Activated T-helper 2 cell treated with anti-CD3 and anti-CD28 coated beads, Interferon-gamma antibody, Interleukin-2, Interleukin-4, amounts not matched to agents 10 μg/mL and 5 μg/mL and 100 μg/mL, durations not matched to agents 14 hours and 24 hours and 36 hours (primary cell): ENCODE results near the gene KRT4. TPM values are rescaled to one million over a fixed set of nuclear protein-coding genes. Genes with fewer than 3 reads are reported as not detected.

Experiments
- DNase-seq: peaks from one replicate; pipeline ENCODE4 v3.0.0; 2021; ENCODE audit warnings: low spot score
- H3K27ac Mint-ChIP-seq: one replicate; pipeline ENCODE4 v1.8.0; 2021; ENCODE audit warnings: mixed read lengths
- H3K27me3 Mint-ChIP-seq: one replicate; pipeline ENCODE4 v1.8.0; 2021; ENCODE audit warnings: low read depth, mixed read lengths
- H3K36me3 Mint-ChIP-seq: one replicate; pipeline ENCODE4 v1.8.0; 2021; ENCODE audit warnings: low read depth, mixed read lengths
- H3K4me1 Mint-ChIP-seq: one replicate; pipeline ENCODE4 v1.8.0; 2021; ENCODE audit warnings: low read depth, mixed read lengths
- H3K4me3 Mint-ChIP-seq: one replicate; pipeline ENCODE4 v1.8.0; 2021; ENCODE audit warnings: low read depth, mild to moderate bottlenecking, moderate library complexity, mixed read lengths
- H3K9me3 Mint-ChIP-seq: one replicate; pipeline ENCODE4 v1.8.0; 2021; ENCODE audit warnings: mixed read lengths
- intact Hi-C: fragments of 100-400 bp; cut with micrococcal nuclease; formaldehyde crosslinking; loops from one replicate; pipeline ENCODE4 v1.15.1; 2023
- total RNA-seq: library from RNA; stranded (reverse); gene quantifications from 2 replicates; pipeline ENCODE4 v1.2.3, GENCODE V29; 2022

Gene KRT4
- total RNA-seq, 1 donor from 2014 or later: not detected

DNA sequence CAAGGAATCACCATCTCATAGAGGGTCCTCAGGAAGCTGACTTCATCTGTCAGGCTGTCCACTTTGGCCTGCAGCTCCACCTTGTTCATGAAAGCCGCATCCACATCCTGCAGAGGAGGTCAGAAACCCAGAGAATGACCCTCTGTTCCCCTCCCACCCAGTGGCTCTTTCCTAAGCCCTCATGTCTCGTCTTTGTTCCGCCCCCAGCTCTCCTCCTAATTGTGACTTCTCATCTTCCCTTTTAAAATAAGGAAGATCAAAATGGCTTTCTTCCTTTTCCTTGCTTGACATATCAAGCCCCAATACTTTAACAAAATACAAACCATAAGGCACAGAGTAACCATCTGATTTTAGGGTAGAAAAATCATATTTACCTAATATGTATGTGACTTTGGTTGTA is 41.1 kb downstream of the KRT4 start:
- intact Hi-C loops: no loop called here
- no peaks in the 10 kb centered on the region for H3K36me3 Mint-ChIP-seq
- no peak overlapping the region for H3K27ac Mint-ChIP-seq
- H3K9me3 Mint-ChIP-seq: no peaks in the 10 kb centered on the region
- H3K27me3 Mint-ChIP-seq: peaks cover 7% of the 10 kb centered on the region
- no peaks in the 10 kb centered on the region for H3K4me1 Mint-ChIP-seq
- H3K4me3 Mint-ChIP-seq: no peak overlapping the region
- no peak for DNase-seq

DNA sequence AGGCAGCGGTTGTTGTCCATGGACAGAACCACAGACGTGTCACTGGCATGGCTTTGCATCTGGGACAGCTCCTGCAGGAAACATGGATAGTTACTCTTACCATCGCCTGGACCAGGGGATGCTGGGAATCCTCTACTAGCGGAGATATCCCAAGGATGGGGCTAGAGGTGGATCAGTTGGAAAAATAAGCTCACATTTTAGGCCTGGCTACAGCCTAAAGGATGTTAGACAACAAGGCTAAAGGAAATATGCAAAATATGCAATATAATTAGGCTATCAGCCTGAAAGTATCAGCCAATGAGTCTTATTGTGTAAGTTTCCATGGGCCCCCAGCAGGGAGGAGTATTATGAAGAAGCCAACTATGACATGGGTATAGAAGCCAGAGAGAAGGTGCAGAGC is 41.7 kb downstream of the KRT4 start:
- no peaks in the 10 kb centered on the region for H3K9me3 Mint-ChIP-seq
- intact Hi-C loops: no loop called here
- no peak overlapping the region for H3K27ac Mint-ChIP-seq
- no peak for DNase-seq
- no peaks in the 10 kb centered on the region for H3K36me3 Mint-ChIP-seq
- no peaks in the 10 kb centered on the region for H3K4me1 Mint-ChIP-seq
- no peak overlapping the region for H3K4me3 Mint-ChIP-seq
- peaks cover 7% of the 10 kb centered on the region for H3K27me3 Mint-ChIP-seq

DNA sequence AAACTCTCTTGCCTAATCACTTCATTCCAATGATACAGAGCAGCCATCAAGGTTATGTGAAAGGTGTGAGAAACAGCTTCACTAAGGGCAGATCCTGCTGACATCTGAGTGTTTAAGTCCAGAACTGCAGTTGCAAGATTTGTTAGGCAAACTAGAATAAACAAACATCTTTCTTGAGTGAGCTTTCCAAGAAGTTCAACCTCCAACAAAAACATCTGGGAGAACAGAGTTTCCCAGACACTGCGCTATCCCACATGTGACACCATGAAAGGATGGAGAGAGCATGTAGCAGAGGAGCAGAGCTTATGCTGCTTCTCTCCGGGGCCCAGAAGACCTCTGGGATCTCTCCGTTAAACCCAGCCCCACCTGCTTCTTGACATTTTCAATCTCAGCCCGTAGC is 42.4 kb downstream of the KRT4 start:
- Mint-ChIP-seq H3K9me3 (no peaks in the 10 kb centered on the region), H3K36me3 (no peaks in the 10 kb centered on the region), H3K27me3 (peaks cover 4% of the 10 kb centered on the region), H3K4me3 (no peak overlapping the region), H3K27ac (no peak overlapping the region), H3K4me1 (no peaks in the 10 kb centered on the region)
- intact Hi-C loops: no loop called here
- DNase-seq: no peak

DNA sequence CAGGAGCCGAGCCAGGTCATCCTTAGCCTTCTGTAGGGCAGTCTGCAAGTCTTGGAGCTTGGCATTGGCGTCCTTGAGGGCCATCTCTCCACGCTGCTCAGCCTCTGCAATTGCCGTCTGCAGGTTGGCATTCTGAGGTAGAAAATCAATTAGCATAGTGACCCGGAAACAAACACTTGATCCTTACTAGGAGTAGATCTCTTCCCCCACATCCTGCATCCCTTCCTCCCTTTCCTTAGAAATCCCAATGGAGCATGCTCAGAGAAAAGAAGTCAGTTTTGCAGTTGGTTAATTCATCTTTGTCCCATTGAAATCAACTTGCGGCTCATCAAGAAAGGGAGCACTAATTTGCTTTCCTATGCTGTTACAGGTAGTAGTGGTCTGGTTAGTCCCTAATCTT is 42.8 kb downstream of the KRT4 start:
- Mint-ChIP-seq H3K27ac (no peak overlapping the region), H3K27me3 (peaks cover 6% of the 10 kb centered on the region), H3K9me3 (no peaks in the 10 kb centered on the region), H3K36me3 (no peaks in the 10 kb centered on the region), H3K4me3 (no peak overlapping the region), H3K4me1 (no peaks in the 10 kb centered on the region)
- DNase-seq: no peak
- intact Hi-C loops: no loop called here

DNA sequence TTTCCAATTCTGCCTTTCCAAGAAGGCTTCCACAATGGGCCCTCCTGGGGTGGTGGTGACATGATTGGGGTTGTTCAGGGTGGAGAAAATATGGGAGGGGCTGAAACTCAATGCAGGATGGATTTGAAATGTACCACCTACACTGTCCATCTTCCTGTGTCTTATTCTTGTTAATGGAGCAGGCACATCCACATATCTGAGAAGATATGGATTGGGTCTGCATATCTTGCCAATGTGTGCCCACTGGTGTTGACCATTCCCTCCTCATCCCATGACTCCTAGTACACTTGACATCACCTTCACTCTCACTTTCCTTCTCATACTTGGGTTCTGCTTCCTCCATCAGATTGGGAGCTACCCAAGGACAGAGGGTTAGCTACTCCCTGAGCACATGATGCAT is 44.0 kb downstream of the KRT4 start:
- no peaks in the 10 kb centered on the region for H3K9me3 Mint-ChIP-seq
- intact Hi-C loops: no loop called here
- H3K27ac Mint-ChIP-seq: no peak overlapping the region
- DNase-seq: no peak
- H3K4me1 Mint-ChIP-seq: no peaks in the 10 kb centered on the region
- H3K27me3 Mint-ChIP-seq: peaks cover 6% of the 10 kb centered on the region
- no peak overlapping the region for H3K4me3 Mint-ChIP-seq
- no peaks in the 10 kb centered on the region for H3K36me3 Mint-ChIP-seq

DNA sequence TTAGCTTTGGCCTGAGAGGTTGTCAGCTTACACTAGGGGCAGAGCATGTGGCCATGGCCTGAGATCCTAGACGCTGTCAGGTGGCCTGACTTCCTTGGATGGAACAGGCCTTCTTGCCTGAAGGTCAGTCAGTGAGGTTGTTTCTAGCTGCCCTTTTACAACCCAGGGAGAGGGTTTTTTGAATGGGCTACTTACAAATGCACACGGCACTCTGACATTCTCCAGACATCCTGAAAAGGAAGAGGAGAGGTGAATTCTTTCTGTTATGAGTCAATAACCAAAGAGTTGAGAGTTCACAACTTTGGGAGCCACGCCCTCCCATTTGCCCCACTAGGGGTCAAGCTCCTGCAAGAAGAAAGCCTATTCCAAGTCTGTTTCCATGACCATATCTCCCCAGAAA is 44.6 kb downstream of the KRT4 start:
- intact Hi-C loops: no loop called here
- H3K4me3 Mint-ChIP-seq: no peak overlapping the region
- DNase-seq: no peak
- no peaks in the 10 kb centered on the region for H3K4me1 Mint-ChIP-seq
- no peaks in the 10 kb centered on the region for H3K9me3 Mint-ChIP-seq
- peaks cover 6% of the 10 kb centered on the region for H3K27me3 Mint-ChIP-seq
- no peaks in the 10 kb centered on the region for H3K36me3 Mint-ChIP-seq
- no peak overlapping the region for H3K27ac Mint-ChIP-seq

DNA sequence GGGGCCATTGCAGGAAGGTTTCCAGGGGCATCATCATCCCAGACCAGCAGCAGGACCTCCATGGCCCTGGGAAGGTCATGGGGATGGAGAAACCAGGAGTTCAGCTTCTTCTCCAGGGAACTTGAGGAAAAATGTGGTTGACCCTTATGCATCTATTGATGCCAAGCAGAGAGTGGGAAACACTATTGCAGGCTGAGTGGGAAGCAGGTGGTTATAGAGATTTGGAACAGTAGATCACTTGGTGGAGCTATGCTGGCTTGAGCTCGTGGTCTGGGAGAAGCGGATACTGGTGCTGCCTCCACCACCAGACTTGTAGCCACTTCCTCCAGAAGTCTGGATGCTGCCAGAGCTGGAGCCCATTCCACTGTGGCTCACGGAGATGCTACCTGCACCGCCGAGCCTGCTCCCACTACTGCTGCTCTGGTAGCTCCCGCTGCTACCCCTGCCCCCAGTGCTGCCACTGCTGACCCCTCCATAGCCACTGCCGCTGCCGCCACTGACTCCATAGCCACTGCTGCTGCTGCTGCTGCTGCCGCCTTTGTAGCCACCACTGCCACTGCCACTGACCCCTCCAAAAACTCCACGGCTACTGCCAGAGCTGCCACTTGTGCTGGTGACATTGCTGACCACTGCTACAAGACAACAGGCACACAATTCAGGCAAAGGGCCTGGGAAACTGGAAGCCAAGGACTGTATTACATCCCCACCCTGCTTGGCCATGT is 45.3 kb downstream of the KRT4 start:
- DNase-seq: no peak
- no peak overlapping the region for H3K4me3 Mint-ChIP-seq
- intact Hi-C loops: no loop called here
- H3K36me3 Mint-ChIP-seq: no peaks in the 10 kb centered on the region
- no peaks in the 10 kb centered on the region for H3K4me1 Mint-ChIP-seq
- no peaks in the 10 kb centered on the region for H3K9me3 Mint-ChIP-seq
- no peak overlapping the region for H3K27ac Mint-ChIP-seq
- H3K27me3 Mint-ChIP-seq: peaks cover 6% of the 10 kb centered on the region

DNA sequence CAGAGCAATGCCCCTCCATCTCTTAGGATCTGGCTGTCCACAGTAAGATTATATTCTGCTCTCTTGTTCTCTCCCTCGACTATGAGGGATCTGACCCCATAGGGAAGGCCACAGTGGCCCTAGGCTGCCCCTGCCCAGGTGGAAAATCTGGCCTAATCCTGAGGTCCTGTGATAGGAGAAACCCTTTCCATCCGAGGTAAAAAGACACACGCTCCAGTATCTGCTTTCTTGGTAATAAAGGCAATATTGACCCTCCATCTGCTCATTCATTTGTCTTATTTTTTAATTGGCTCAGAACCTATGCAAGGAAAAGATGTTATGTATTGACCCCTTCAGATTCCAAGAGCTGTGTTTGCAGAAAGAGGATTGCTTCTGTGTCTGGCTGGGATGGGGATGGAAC is 46.5 kb downstream of the KRT4 start:
- H3K4me3 Mint-ChIP-seq: no peak overlapping the region
- peaks cover 6% of the 10 kb centered on the region for H3K27me3 Mint-ChIP-seq
- H3K36me3 Mint-ChIP-seq: no peaks in the 10 kb centered on the region
- no peaks in the 10 kb centered on the region for H3K4me1 Mint-ChIP-seq
- no peak overlapping the region for H3K27ac Mint-ChIP-seq
- intact Hi-C loops: no loop called here
- DNase-seq: no peak
- H3K9me3 Mint-ChIP-seq: no peaks in the 10 kb centered on the region

DNA sequence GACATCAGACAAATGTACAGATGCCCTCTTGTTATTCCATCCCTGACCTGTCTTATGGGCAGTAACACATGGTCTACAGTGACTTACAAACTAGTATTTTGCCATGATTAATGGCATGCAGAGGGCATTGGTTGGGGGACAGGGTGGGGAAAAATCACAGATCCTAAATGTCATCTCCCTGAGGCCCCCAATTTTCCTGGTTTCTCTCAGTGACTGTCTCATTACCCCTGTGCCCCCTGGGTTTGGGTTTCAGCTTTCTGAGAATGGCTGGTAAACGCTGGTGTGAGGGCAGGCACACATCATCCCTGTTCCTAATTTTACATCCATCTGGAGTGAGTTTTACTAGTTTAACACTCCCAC is 46.9 kb downstream of the KRT4 start:
- intact Hi-C loops: no loop called here
- DNase-seq: no peak
- Mint-ChIP-seq H3K4me3 (no peak overlapping the region), H3K27me3 (peaks cover 6% of the 10 kb centered on the region), H3K4me1 (no peaks in the 10 kb centered on the region), H3K36me3 (no peaks in the 10 kb centered on the region), H3K9me3 (no peaks in the 10 kb centered on the region), H3K27ac (no peak overlapping the region)

DNA sequence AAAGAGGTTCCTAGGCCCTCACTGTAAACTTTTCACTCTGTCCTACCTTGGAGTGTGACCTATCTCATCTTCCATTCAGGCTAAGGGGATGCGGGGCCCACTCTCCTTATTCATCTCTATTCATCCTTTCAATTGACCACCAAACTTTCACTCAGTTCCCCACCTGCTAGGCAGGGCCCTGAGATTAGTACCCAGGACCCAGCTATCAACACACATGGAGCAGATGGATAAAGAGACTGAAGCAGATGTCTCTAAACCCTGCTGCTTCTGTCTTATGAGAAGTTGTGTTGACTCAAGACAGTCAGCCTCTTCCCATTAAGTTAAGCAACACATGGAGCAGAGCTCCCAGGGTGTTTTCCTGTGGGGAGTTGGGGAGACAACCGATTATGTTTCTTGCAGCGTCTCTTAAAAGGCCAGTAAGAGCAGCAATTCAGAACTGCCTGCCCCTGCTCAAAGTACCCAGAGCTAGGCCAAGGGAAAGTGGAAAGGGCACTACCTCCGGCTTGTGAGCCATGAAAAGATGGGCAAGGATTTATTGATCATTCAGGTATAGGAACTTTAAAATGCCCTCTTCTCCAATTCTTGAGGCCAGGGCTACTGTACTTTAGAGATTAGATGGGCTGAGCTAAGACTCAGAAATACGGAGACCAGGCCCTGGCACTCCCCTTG is 47.4 kb downstream of the KRT4 start:
- Mint-ChIP-seq H3K27me3 (peaks cover 6% of the 10 kb centered on the region), H3K27ac (no peak overlapping the region), H3K4me1 (no peaks in the 10 kb centered on the region), H3K9me3 (no peaks in the 10 kb centered on the region), H3K36me3 (no peaks in the 10 kb centered on the region), H3K4me3 (no peak overlapping the region)
- intact Hi-C loops: no loop called here
- no peak for DNase-seq

DNA sequence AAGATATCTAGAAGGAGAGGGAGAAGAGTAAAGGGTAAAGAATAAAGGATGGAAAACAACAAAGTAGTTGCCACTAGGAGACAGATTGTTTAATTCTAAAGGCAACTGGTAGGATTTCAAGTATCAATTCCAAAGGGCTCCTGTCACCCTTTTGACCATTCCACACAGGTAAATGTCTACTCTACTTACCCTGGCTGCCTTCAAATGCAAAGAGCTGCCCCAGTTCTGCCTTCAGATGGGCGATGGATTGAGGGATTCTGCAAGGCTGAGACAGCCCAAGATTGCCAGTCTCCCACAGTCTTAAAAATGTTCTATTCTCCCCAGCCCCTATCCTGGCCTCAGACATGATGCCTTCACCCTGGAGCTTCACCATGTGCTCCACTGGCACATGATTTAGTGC is 48.2 kb downstream of the KRT4 start:
- peaks cover 4% of the 10 kb centered on the region for H3K9me3 Mint-ChIP-seq
- H3K27me3 Mint-ChIP-seq: peaks cover 1% of the 10 kb centered on the region
- no peak overlapping the region for H3K27ac Mint-ChIP-seq
- H3K36me3 Mint-ChIP-seq: peaks cover 3% of the 10 kb centered on the region
- no peak for DNase-seq
- no peak overlapping the region for H3K4me3 Mint-ChIP-seq
- intact Hi-C loops: no loop called here
- H3K4me1 Mint-ChIP-seq: no peaks in the 10 kb centered on the region

DNA sequence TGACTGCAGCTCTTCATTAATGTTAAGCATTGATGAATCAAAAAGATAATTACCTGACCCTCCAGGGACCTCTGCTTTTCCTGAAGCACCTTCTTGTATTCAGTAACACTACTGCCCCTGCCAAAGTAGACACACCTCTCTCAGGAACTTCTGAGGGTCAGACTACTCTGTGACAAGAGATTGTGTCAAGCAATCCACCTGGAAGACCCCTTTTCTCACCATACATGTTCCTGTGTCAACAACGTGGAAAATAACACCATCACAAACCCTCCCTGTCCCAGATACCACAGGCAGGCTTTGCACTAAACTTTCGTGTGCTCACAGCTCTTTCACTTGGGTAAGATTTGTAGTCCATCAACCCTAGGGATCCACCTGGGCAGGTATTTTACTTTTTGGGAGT is 49.9 kb downstream of the KRT4 start:
- DNase-seq: no peak
- no peaks in the 10 kb centered on the region for H3K4me1 Mint-ChIP-seq
- H3K27me3 Mint-ChIP-seq: peaks cover 1% of the 10 kb centered on the region
- no peak overlapping the region for H3K4me3 Mint-ChIP-seq
- H3K9me3 Mint-ChIP-seq: peaks cover 5% of the 10 kb centered on the region
- H3K27ac Mint-ChIP-seq: no peak overlapping the region
- peaks cover 4% of the 10 kb centered on the region for H3K36me3 Mint-ChIP-seq
- intact Hi-C loops: no loop called here

DNA sequence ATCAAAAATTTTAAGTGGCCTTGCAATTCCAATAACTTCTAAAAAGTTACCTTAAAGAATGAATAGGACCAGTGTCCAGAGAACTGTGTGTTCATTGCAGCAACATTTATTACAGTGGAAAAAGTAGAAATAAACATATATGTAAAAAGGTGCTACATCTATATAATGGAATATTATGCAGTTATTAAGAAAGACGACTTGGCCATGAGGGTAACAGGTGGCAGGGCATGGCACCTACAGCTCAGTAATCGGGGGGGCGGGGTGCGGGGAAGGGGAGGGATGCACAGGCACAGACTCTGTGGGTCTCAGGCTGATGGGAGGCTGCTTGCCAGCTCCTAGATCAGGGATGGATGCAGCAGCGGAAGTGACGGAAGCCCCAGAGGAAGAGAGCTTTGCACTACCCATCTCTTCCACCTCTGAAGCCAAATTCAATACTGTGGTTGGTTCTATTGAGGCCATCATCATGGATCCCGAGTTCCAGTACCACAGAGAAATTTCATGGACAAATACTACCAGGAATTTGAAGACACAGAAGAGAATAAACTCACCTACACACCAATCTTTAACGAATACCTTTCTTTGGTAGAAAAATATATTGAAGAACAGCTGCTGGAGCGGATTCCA is 50.8 kb downstream of the KRT4 start:
- H3K36me3 Mint-ChIP-seq: peaks cover 4% of the 10 kb centered on the region
- H3K4me3 Mint-ChIP-seq: no peak overlapping the region
- H3K27me3 Mint-ChIP-seq: peaks cover 5% of the 10 kb centered on the region
- no peak for DNase-seq
- peaks cover 5% of the 10 kb centered on the region for H3K9me3 Mint-ChIP-seq
- no peaks in the 10 kb centered on the region for H3K4me1 Mint-ChIP-seq
- no peak overlapping the region for H3K27ac Mint-ChIP-seq
- intact Hi-C loops: no loop called here
